ENCODE results near the gene KPNA5.

KPNA5 gene

DNA sequence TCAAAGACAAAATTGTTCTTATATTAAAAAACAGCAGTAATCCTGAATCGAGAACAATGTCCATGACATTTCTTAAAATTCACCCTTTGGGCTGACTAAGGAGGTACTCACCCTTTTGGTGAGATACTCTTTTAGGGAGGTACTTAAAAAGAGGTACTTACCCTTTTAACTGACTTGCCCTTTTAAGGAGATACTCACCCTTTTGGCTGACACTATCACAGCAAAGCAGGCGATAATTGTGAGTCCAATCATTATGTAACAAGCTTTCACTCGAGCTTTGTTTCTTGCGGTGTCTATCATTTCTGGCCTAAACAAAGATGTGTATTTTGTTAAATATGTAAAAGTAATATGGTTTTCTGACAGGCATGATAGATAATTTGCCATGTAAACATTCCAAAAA lies 80.8 kb downstream of the KPNA5 start:
- TF ChIP-seq, protein P1, sequence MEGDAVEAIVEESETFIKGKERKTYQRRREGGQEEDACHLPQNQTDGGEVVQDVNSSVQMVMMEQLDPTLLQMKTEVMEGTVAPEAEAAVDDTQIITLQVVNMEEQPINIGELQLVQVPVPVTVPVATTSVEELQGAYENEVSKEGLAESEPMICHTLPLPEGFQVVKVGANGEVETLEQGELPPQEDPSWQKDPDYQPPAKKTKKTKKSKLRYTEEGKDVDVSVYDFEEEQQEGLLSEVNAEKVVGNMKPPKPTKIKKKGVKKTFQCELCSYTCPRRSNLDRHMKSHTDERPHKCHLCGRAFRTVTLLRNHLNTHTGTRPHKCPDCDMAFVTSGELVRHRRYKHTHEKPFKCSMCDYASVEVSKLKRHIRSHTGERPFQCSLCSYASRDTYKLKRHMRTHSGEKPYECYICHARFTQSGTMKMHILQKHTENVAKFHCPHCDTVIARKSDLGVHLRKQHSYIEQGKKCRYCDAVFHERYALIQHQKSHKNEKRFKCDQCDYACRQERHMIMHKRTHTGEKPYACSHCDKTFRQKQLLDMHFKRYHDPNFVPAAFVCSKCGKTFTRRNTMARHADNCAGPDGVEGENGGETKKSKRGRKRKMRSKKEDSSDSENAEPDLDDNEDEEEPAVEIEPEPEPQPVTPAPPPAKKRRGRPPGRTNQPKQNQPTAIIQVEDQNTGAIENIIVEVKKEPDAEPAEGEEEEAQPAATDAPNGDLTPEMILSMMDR (conservative IDR thresholded peaks at IDR 0.05): no peak
- H3K27ac ChIP-seq: no peak overlapping the region

DNA sequence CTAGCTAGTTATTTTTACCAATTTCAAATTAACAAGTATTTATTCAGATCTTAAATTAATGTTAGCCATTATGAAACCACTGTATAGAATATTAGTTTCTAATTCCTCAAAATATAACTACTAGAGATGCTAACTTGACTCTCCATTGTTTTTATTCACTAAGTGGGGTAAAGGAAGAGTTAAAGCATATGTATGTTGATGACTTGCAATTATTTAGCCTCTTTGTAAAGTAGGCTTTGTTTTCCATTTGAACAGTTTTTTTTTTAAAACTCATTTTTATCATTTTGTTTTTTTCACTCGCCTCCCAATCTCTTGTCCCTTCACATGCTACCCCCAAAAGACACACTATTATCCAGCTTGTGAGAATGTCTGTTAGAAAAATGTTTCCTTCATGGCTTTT lies 81.2 kb downstream of the KPNA5 start:
- H3K27ac ChIP-seq: no peak overlapping the region
- TF ChIP-seq, protein P1 (conservative IDR thresholded peaks at IDR 0.05): no peak

DNA sequence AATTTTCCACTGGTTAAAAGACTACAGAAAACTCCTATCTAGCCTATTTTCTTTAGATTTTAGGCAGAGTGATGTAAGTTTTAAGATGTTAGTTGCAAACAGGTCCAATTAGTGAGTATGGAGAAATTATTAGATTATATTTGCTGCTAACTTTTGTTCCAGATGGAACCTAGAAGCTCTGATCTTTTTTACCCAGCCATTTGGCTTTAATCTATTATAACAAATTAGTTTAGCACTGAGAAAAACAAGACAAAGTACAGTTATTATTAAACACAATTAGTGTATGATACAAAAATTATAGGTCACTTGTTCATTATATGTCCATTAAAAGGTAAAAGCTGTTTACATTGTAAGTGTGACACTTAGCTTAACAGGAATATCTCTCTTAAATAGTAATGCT lies 82.0 kb downstream of the KPNA5 start:
- no peak overlapping the region for H3K27ac ChIP-seq
- TF ChIP-seq, protein P1 (conservative IDR thresholded peaks at IDR 0.05): no peak

DNA sequence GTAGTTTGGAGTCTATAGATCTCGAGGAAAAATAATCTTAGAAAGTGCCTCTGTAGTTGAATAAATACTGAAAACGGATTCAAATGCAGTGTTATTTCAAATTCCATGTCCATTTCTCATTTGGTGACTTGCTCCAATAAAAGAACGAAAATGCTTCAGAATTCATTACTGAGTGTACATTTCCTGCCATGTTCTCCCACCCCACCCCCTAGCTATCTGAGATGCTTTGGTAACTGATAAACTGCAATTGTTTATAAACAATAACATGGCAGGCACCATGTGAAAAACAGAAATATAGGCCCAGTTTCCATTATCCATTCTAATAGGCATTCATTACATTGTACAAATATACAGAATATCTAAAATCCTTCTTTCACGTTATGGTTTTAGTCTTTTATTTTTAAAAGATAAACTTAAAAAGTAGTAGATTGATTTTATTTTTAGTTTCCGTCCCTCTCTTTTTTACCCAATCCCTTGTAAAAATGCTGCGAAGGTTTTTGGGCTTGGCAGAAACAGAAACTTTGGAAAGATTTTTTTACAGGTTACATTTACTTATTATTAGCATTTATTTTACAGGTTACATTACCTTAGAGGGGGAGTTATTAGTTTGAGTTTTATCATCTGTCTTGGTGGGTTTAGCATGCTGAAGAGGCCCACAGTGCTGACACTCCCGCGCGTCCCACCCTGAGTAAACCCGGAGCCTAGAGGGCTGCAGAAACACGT lies 83.1 kb downstream of the KPNA5 start:
- TF ChIP-seq, protein P1 (conservative IDR thresholded peaks at IDR 0.05): no peak
- no peak overlapping the region for H3K27ac ChIP-seq

DNA sequence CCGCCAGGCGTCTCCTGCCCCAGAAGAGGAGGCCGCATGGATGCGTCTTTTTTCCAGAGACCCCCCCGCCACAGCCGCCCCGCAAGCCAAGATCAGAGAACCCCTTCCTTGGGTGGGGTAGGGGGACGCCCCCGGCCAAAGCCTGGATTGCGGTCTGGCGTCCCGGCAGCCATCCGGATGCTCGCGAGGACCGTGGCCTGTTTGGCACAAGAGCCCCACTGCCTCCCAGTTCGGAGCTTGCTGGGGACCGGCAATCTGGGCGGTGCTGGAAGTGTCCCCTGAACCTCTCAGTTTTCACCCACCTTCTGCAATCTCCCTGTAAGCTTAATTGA lies 83.6 kb downstream of the KPNA5 start:
- no peak overlapping the region for H3K27ac ChIP-seq
- TF ChIP-seq, protein P1 (conservative IDR thresholded peaks at IDR 0.05): no peak

DNA sequence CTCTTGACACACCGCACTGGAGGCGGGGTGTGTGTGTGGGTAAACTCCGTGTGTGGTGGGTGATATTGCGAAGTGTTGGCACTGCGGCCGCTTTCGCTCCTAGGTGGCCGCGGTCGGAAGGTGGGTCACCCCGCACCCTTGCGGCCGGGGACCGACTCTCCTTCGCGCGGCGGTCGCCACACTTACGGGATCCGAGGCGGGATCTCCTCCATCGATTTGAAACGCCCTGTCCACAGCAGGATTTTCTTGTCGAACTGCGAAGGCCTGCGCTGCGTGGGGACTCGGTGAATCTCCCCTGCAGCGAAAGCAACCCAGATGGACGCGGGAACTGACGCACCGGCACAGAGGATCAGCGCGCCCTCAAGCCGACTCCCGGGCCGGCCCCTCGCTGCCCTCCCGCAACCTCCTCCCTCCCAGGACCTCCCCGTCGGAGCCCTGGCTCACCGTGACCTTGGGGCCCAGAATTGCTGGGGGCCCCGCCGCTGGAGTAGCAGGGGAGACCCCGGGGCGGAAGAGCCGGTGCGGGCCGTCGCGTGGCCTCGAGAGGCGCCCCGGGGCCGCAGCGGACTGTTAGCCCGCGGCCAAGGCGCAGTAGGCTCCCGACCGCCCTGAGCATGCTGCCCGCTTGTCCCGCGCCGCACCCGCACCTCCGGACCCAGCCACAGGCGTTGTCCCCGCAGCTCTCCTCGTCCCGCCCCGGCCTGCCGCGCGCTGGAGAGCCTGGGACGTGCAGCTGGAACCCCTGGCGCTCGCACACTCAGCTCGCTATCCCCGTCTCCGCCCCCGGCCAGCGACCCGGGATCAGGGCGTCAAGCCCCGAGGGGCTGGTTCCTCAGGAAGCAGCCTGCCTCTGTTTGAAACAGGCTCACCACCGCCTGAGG lies 84.2 kb downstream of the KPNA5 start, which contains the start of gene FAM162B:
TSS of gene FAM162B (minus strand) at position 759 of the 881 bp plus-strand sequence. CDS start at position 616, 143 bp downstream.
- TF ChIP-seq, protein P1 (conservative IDR thresholded peaks at IDR 0.05): no peak
- H3K27ac ChIP-seq: no peak within 1 kb of the TSS

DNA sequence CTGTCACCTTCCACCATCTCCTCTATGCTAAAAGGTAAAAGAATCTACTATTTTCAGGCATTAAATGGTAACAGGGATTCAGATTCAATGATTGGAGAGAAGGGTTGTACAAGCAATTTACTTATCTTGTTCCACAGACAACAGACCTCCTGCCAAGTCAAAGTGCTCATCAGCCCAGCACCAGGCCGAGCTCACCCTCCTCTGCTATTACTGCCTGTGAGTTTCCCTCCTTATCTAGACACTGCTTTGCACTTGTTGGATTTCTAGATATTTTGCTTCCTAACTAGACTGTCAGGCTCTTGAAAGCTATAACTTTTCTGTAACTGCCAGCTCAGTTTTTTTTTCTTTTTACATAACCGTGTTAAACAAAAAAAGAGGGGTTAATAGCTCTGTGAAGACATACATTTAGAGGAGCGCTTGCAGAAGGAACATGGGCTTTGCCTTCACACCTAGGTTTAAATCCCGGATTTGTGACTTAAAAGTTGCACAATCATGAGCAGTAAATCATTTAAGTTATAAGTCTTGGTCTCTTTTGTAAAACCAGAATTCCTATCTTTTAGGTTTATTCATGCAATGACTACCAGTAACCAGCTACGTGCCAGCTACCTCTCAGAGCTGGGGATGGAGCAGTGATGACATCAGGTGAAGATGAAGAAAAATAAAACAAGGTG lies 85.6 kb downstream of the KPNA5 start:
- H3K27ac ChIP-seq: no peak overlapping the region
- TF ChIP-seq, protein P1 (conservative IDR thresholded peaks at IDR 0.05): no peak
